ENCODE results near the gene IGFBP4. TPM values are rescaled to one million over a fixed set of nuclear protein-coding genes. Genes with fewer than 3 reads are reported as not detected.

Gene IGFBP4
- total and polyA plus RNA-seq, 11 donors = 103 to 342 (median 133) TPM

- Histone ChIP-seq H3K27ac (peak overlapping the region in 9 of 12 donors; percentile 16 to 79 (median 61)), H3K4me1 (peaks cover 3 to 19% (median 13%) of the 10 kb centered on the region in 12 donors), H3K36me3 (no peaks in the 10 kb centered on the region), H3K27me3 (no peaks in the 10 kb centered on the region), H3K4me3 (peak overlapping the region in 2 of 12 donors; percentile 9 to 13), H3K9me3 (peaks cover 0 to 10% (median 0%) of the 10 kb centered on the region in 12 donors)
- ATAC-seq (peak; percentile 90 to 98 (median 96)), DNase-seq (peak; percentile 88 to 91 (median 90))
- peak in 5 of 12 donors; percentile 10 to 39 (median 27) for TF ChIP-seq CTCF (IDR thresholded peaks at IDR 0.05)
- no peak for TF ChIP-seq POLR2A (IDR thresholded peaks at IDR 0.05)
- 16 to 19% (median 18%) methylated on average over 17 of the region's 17 CpGs for WGBS, 4 donors
- intact Hi-C loops (cut with DNase I) = no loop called here
These were observed 56.4 kb downstream of the IGFBP4 start for GRCh38 chr17:40499551-40500189.

- DNase-seq (peak in 2 of 5 donors; percentile 11 to 50), ATAC-seq (no peak)
- no peak for TF ChIP-seq POLR2A (IDR thresholded peaks at IDR 0.05)
- no peak for TF ChIP-seq CTCF (IDR thresholded peaks at IDR 0.05)
- peaks cover 0 to 10% (median 0%) of the 10 kb centered on the region in 12 donors for H3K9me3 ChIP-seq
- H3K27me3 ChIP-seq = no peaks in the 10 kb centered on the region
- H3K4me3 ChIP-seq = no peak overlapping the region
- peak overlapping the region in 6 of 12 donors; percentile 24 to 79 (median 62) for H3K27ac ChIP-seq
- H3K4me1 ChIP-seq = peaks cover 3 to 19% (median 13%) of the 10 kb centered on the region in 12 donors
- 91 to 94% (median 92%) methylated on average over 11 of the region's 11 CpGs for WGBS, 4 donors
- H3K36me3 ChIP-seq = no peaks in the 10 kb centered on the region
- intact Hi-C loops (cut with DNase I) = no loop called here
These were observed 56.9 kb downstream of the IGFBP4 start for GRCh38 chr17:40500190-40500589.

GRCh38 chr17:40500709-40501108 is 57.5 kb downstream of the IGFBP4 start:
- TF ChIP-seq POLR2A (IDR thresholded peaks at IDR 0.05) = no peak
- TF ChIP-seq CTCF (IDR thresholded peaks at IDR 0.05) = no peak
- Histone ChIP-seq H3K4me1 (peaks cover 3 to 19% (median 13%) of the 10 kb centered on the region in 12 donors), H3K9me3 (peaks cover 0 to 10% (median 0%) of the 10 kb centered on the region in 12 donors), H3K36me3 (no peaks in the 10 kb centered on the region), H3K27ac (peak overlapping the region in 1 of 12 donors; percentile 76), H3K4me3 (no peak overlapping the region), H3K27me3 (no peaks in the 10 kb centered on the region)
- 94 to 98% (median 95%) methylated on average over 10 of the region's 10 CpGs for WGBS, 4 donors
- ATAC-seq (no peak), DNase-seq (peak in 2 of 5 donors; percentile 5 to 24)
- intact Hi-C loops (cut with DNase I) = no loop called here

GRCh38 chr17:40501499-40501911 is 58.3 kb downstream of the IGFBP4 start, which contains the start of gene TNS4:
TSS of gene TNS4 (minus strand) at chr17:40501623. CDS start at chr17:40496425, 5,198 bp downstream.
- TF ChIP-seq POLR2A (IDR thresholded peaks at IDR 0.05) (no peak), CTCF (IDR thresholded peaks at IDR 0.05) (no peak)
- H3K4me1 ChIP-seq = peaks cover 3 to 19% (median 13%) of the 10 kb centered on the region in 12 donors
- WGBS, 4 donors = 90 to 100% (median 93%) methylated on average over 4 to 7 of the region's 7 CpGs
- H3K4me3 ChIP-seq = no peak within 1 kb of the TSS
- H3K27me3 ChIP-seq = no peaks in the 10 kb centered on the region
- DNase-seq = peak in 2 of 5 donors; percentile 12 to 51
- H3K9me3 ChIP-seq = peaks cover 0 to 10% (median 0%) of the 10 kb centered on the region in 12 donors
- no peaks in the 10 kb centered on the region for H3K36me3 ChIP-seq
- intact Hi-C loops (cut with DNase I) = no loop called here
- peak within 1 kb of the TSS in 1 of 12 donors; percentile 76 for H3K27ac ChIP-seq
- no peak for ATAC-seq

All from heart left ventricle (tissue), 16 donors.